GM13977 (cell line): ENCODE data around the gene IFT80.

Experiments
- DNase-seq: peaks from one replicate; pipeline ENCODE4 v3.0.0; 2012; ENCODE audit warnings: low spot score
- CTCF ChIP-seq: IDR thresholded peaks from 2 replicates; pipeline ENCODE4 v1.5.1; 2012; ENCODE audit warnings: mild to moderate bottlenecking, control low read depth; ENCODE audit not compliant: insufficient read depth; ENCODE audit errors: extremely low read depth, missing control alignments
- in situ Hi-C: fragments of 300-500 bp; cut with MboI; formaldehyde crosslinking; loops from one replicate; pipeline ENCODE4 v1.12.0; 2022; ENCODE audit warnings: low sequenced_read_pairs, low pct_unique_long_range_greater_than_20kb, mixed read lengths, inconsistent platforms; ENCODE audit not compliant: unreplicated experiment

IFT80 gene

DNA sequence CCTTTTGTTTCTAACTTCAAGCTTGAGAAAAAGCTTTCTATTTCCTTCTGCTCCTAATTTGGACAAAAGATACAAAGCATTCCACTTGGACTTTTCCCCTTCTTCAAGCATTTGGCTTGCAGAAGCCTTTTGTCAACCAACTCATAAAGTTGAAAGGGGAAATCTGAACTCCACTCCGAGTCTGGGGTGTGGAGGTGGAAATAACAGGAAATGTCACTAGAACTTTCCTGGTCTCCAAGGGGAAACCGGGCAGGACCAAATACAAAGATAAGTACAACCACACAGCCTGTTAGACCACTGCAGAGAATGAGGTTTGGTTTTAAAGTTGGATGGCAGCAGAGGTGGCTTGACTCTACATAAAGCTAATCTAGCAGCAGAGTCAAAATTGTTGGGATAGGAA, 178.0 kb downstream of the IFT80 start:
- no peak for TF ChIP-seq CTCF
- in situ Hi-C loops = no loop called here
- DNase-seq = no peak

GRCh38 chr3:160220038-160220437, 179.0 kb downstream of the IFT80 start:
- no peak for TF ChIP-seq CTCF
- in situ Hi-C loops = no loop called here
- no peak for DNase-seq

- no peak for DNase-seq
- no peak for TF ChIP-seq CTCF
- in situ Hi-C loops = no loop called here
Observed at GRCh38 chr3:160218136-160218535, 180.9 kb downstream of the IFT80 start.

GRCh38 chr3:160217675-160218074, 181.3 kb downstream of the IFT80 start:
- TF ChIP-seq CTCF = no peak
- DNase-seq = no peak
- in situ Hi-C loops = no loop called here

DNA sequence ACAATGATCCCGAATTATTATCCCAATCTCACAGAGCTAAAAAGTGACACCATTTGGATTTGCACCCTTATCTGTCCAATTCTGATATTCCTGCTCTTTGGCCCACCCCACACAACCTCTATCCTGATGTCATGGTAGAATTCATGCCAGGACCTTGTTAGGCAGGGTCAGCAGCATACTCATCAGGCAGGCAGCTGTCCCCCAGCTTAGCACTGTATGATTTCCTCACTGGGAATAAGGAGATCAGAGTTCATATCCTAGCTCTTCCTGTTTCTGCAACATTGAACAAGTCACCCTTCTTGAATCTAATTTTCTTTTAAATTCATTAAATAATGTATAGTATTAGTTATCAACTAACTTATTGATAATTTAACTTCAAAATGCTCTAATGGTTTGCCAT, 185.8 kb downstream of the IFT80 start:
- in situ Hi-C loops = no loop called here
- TF ChIP-seq CTCF = no peak
- DNase-seq = no peak

DNA sequence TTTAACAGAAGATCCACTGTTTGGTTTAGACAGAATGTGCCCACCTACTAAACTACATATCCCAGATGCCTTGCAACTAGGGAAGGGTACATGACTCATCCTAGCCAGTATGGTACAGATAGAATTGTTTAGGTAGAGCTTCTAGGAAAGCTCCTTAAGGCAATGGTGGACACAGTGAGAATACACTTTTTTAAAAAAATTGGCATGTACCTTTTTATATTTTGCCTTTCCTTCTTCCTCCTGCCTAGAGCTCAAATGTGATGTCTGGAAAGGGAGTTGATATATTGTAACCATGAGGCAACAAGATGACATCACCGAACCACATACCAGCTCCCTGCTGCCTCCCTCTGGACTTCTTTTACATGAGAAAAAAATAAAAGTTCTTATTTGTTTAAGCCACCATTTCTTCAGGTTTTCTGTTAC, 188.2 kb downstream of the IFT80 start:
- peak; percentile 31 for TF ChIP-seq CTCF
- in situ Hi-C loops = no loop called here
- peak; percentile 19 for DNase-seq

GRCh38 chr3:160210341-160210740, 188.7 kb downstream of the IFT80 start:
- in situ Hi-C loops = no loop called here
- TF ChIP-seq CTCF = no peak
- no peak for DNase-seq
